Tibial nerve (tissue), 4 donors: ENCODE measurements around the gene AIMP1. TPM values are rescaled to one million over a fixed set of nuclear protein-coding genes. Genes with fewer than 3 reads are reported as not detected.

ENCODE experiments used
- DNase-seq, 2 donors: peaks; one replicate each; pipeline ENCODE4 v3.0.0-alpha.2; 2019; ENCODE audit warnings: low spot score in 2 of 2
- H3K27ac ChIP-seq, 4 donors: fragments of 200-600 bp; sonication (generic) in 3 of 4; one replicate each; pipeline ENCODE4 v1.5.1; 2017 to 2019; ENCODE audit warnings: mild to moderate bottlenecking in 1 of 4
- H3K27me3 ChIP-seq, 2 donors: fragments of 200-600 bp; sonication (generic) in 1 of 2; one replicate each; pipeline versions ENCODE4 v1.5.1 to v1.6.0; 2017 to 2019
- H3K36me3 ChIP-seq, 3 donors: fragments of 200-600 bp; sonication (generic); one replicate each; pipeline ENCODE4 v1.5.1; 2018 to 2019
- H3K4me1 ChIP-seq, 4 donors: fragments of 200-600 bp; sonication (generic) in 3 of 4; one replicate each; pipeline ENCODE4 v1.5.1; 2017 to 2019
- H3K4me3 ChIP-seq, 4 donors: fragments of 200-600 bp; sonication (generic) in 3 of 4; one replicate each; pipeline ENCODE4 v1.5.1; 2017 to 2019; ENCODE audit warnings: mild to moderate bottlenecking in 1 of 4, moderate library complexity in 1 of 4
- H3K9me3 ChIP-seq, 4 donors: fragments of 200-600 bp; sonication (generic) in 3 of 4; one replicate each; pipeline ENCODE4 v1.5.1; 2017 to 2019
- CTCF ChIP-seq, 5 experiments: fragments of 200-600 bp in 3 of 5; fragments of 450-650 bp in 2 of 5; sonication (generic) in 3 of 5; IDR thresholded peaks; one replicate each; pipeline ENCODE4 v1.5.1; 2016 to 2019; ENCODE audit warnings: antibody characterized with exemption in 5 of 5, mild to moderate bottlenecking in 3 of 5, moderate library complexity in 2 of 5
- EP300 ChIP-seq, 2 donors: sonication (generic); formaldehyde crosslinking; IDR thresholded peaks; one replicate each; pipeline ENCODE4 v1.6.1; 2017; ENCODE audit warnings: antibody characterized with exemption in 2 of 2, mild to moderate bottlenecking in 1 of 2
- POLR2A ChIP-seq, 2 donors: fragments of 450-650 bp; IDR thresholded peaks; one replicate each; pipeline ENCODE4 v1.6.1; 2017; ENCODE audit warnings: antibody characterized with exemption in 2 of 2, mild to moderate bottlenecking in 2 of 2, moderate library complexity in 2 of 2
- WGBS, 2 donors: methylation state at CpG; one replicate each; pipeline ENCODE4 v1.1.5; 2018; 5-methylcytosine and 5-hydroxymethylcytosine counted together
- total RNA-seq, 4 donors: library from RNA; depleted of rRNA; stranded (reverse); fragments of >200 nt; gene quantifications; one replicate each; pipeline ENCODE4 v1.1.0, GENCODE V29; 2016

Gene AIMP1
- total RNA-seq, 4 donors from 2014 or later: 19.3 to 26.7 (median 21.2) TPM

- 88 to 89% methylated on average over 5 of the region's 5 CpGs for WGBS, 2 donors
- peaks cover 0 to 61% (median 0%) of the 10 kb centered on the region in 3 donors for H3K36me3 ChIP-seq
Observed at GRCh38 chr4:106291678-106292077, 24.7 kb upstream of the AIMP1 start.

GRCh38 chr4:106294062-106294461 lies 22.3 kb upstream of the AIMP1 start:
- Histone ChIP-seq H3K9me3 (no peaks in the 10 kb centered on the region), H3K36me3 (peaks cover 0 to 45% (median 0%) of the 10 kb centered on the region in 3 donors), H3K27me3 (no peaks in the 10 kb centered on the region), H3K4me3 (no peak overlapping the region), H3K27ac (no peak overlapping the region), H3K4me1 (no peaks in the 10 kb centered on the region)
- 97 to 99% methylated on average over 10 of the region's 10 CpGs for WGBS, 2 donors
- TF ChIP-seq POLR2A (IDR thresholded peaks at IDR 0.05) (no peak), CTCF (IDR thresholded peaks at IDR 0.05) (no peak), EP300 (IDR thresholded peaks at IDR 0.05) (no peak)
- no peak for DNase-seq

More at GRCh38 chr4:106291678-106292077, 24.7 kb upstream of the AIMP1 start:
- Histone ChIP-seq H3K9me3 (no peaks in the 10 kb centered on the region), H3K4me1 (no peaks in the 10 kb centered on the region), H3K27me3 (no peaks in the 10 kb centered on the region), H3K4me3 (no peak overlapping the region), H3K27ac (no peak overlapping the region)
- TF ChIP-seq EP300 (IDR thresholded peaks at IDR 0.05) (no peak), CTCF (IDR thresholded peaks at IDR 0.05) (no peak), POLR2A (IDR thresholded peaks at IDR 0.05) (no peak)
- DNase-seq: no peak

- H3K27me3 ChIP-seq: no peaks in the 10 kb centered on the region
- no peak overlapping the region for H3K27ac ChIP-seq
- no peak for TF ChIP-seq EP300 (IDR thresholded peaks at IDR 0.05)
- TF ChIP-seq CTCF (IDR thresholded peaks at IDR 0.05): no peak
- TF ChIP-seq POLR2A (IDR thresholded peaks at IDR 0.05): no peak
- H3K4me3 ChIP-seq: no peak overlapping the region
- H3K9me3 ChIP-seq: no peaks in the 10 kb centered on the region
- DNase-seq: no peak
- peaks cover 0 to 39% (median 0%) of the 10 kb centered on the region in 3 donors for H3K36me3 ChIP-seq
- peaks cover 0 to 2% (median 1%) of the 10 kb centered on the region in 4 donors for H3K4me1 ChIP-seq
Observed at GRCh38 chr4:106297245-106298035, 18.9 kb upstream of the AIMP1 start.

- Histone ChIP-seq H3K9me3 (no peaks in the 10 kb centered on the region), H3K27ac (no peak overlapping the region), H3K27me3 (no peaks in the 10 kb centered on the region), H3K4me3 (no peak overlapping the region), H3K36me3 (peaks cover 0 to 13% (median 0%) of the 10 kb centered on the region in 3 donors), H3K4me1 (peaks cover 0 to 8% (median 2%) of the 10 kb centered on the region in 4 donors)
- TF ChIP-seq CTCF (IDR thresholded peaks at IDR 0.05) (no peak), POLR2A (IDR thresholded peaks at IDR 0.05) (no peak), EP300 (IDR thresholded peaks at IDR 0.05) (no peak)
- no peak for DNase-seq
- WGBS, 2 donors: 80 to 86% methylated on average over 4 of the region's 4 CpGs
Observed at GRCh38 chr4:106299977-106300376, 16.4 kb upstream of the AIMP1 start.

GRCh38 chr4:106301393-106302061 lies 14.8 kb upstream of the AIMP1 start:
- no peak for DNase-seq
- Histone ChIP-seq H3K4me3 (no peak overlapping the region), H3K27me3 (no peaks in the 10 kb centered on the region), H3K9me3 (no peaks in the 10 kb centered on the region), H3K36me3 (peaks cover 0 to 13% (median 0%) of the 10 kb centered on the region in 3 donors), H3K4me1 (peaks cover 0 to 8% (median 2%) of the 10 kb centered on the region in 4 donors), H3K27ac (no peak overlapping the region)
- 52 to 62% methylated on average over 2 of the region's 2 CpGs for whole genome bisulfite sequencing, 2 donors
- TF ChIP-seq POLR2A (IDR thresholded peaks at IDR 0.05): no peak
- no peak for TF ChIP-seq EP300 (IDR thresholded peaks at IDR 0.05)
- no peak for TF ChIP-seq CTCF (IDR thresholded peaks at IDR 0.05)
